Omental fat pad (tissue), 4 donors: ENCODE measurements around the gene OR6B2. TPM values are rescaled to one million over a fixed set of nuclear protein-coding genes. Genes with fewer than 3 reads are reported as not detected.

Experiments used
- ATAC-seq: fragments of 150-250 bp; one replicate; pipeline ENCODE4 v1.9.1; 2016; ENCODE audit warnings: mild to moderate bottlenecking, moderate library complexity; ENCODE audit not compliant: low FRiP score
- DNase-seq: peaks from one replicate; pipeline ENCODE4 v3.0.0-alpha.2; 2019; ENCODE audit warnings: low spot score
- total RNA-seq, 4 donors: library from RNA; depleted of rRNA; stranded (reverse); fragments of >200 nt; gene quantifications; one replicate each; pipeline ENCODE4 v1.1.0, GENCODE V29; 2016
- TF ChIP-seq, protein P1 (sequence below), 3 donors: fragments of 450-650 bp; IDR thresholded peaks; one replicate each; pipeline ENCODE4 v1.5.1; 2016 to 2017; ENCODE audit warnings: antibody characterized with exemption in 3 of 3, mild to moderate bottlenecking in 3 of 3, moderate library complexity in 2 of 3

OR6B2 gene
- total RNA-seq, 4 donors from 2014 or later = not detected

DNA sequence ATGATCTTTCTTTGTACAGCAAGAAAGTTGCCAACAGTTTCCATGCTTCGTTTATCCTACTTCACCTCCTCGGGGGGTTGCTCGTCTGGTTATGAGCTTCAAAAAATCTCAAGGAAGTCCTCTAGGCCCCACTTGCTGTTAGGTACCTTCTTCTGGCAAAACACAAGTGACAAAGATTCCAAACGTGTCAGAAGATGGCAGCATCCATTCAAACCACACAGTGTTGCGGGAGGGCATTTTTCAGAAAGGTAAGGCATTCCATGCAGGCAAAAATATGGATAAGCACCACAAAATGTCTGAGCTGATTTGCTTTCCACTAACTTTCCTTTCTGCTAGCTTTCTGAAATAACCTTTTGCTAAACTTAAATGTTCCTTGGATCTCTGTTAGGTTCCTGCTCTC lies 36.3 kb upstream of the OR6B2 start:
- ATAC-seq (no peak), DNase-seq (no peak)
- TF ChIP-seq, protein P1, sequence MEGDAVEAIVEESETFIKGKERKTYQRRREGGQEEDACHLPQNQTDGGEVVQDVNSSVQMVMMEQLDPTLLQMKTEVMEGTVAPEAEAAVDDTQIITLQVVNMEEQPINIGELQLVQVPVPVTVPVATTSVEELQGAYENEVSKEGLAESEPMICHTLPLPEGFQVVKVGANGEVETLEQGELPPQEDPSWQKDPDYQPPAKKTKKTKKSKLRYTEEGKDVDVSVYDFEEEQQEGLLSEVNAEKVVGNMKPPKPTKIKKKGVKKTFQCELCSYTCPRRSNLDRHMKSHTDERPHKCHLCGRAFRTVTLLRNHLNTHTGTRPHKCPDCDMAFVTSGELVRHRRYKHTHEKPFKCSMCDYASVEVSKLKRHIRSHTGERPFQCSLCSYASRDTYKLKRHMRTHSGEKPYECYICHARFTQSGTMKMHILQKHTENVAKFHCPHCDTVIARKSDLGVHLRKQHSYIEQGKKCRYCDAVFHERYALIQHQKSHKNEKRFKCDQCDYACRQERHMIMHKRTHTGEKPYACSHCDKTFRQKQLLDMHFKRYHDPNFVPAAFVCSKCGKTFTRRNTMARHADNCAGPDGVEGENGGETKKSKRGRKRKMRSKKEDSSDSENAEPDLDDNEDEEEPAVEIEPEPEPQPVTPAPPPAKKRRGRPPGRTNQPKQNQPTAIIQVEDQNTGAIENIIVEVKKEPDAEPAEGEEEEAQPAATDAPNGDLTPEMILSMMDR (IDR thresholded peaks at IDR 0.05) = no peak

DNA sequence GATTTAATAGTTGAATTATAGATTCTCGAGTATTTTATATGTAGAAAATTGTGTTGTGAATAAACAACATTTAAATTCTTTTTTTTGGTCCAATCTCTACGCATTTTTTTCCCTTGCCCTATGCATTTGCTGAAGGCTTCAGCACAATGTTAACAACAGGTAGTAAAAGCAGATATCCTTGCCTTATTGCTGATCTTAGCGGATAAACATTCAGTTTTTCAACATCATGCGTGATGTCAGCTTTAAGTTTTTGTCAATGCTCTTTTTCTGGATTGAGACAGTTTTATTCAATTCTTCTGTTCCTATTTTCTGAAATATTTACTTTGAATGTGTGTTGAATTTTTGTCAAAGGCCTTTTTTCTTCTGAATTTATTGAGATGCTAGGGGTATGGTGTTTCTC lies 34.7 kb upstream of the OR6B2 start:
- no peak for DNase-seq
- ATAC-seq = no peak
- TF ChIP-seq, protein P1 (IDR thresholded peaks at IDR 0.05) = no peak

DNA sequence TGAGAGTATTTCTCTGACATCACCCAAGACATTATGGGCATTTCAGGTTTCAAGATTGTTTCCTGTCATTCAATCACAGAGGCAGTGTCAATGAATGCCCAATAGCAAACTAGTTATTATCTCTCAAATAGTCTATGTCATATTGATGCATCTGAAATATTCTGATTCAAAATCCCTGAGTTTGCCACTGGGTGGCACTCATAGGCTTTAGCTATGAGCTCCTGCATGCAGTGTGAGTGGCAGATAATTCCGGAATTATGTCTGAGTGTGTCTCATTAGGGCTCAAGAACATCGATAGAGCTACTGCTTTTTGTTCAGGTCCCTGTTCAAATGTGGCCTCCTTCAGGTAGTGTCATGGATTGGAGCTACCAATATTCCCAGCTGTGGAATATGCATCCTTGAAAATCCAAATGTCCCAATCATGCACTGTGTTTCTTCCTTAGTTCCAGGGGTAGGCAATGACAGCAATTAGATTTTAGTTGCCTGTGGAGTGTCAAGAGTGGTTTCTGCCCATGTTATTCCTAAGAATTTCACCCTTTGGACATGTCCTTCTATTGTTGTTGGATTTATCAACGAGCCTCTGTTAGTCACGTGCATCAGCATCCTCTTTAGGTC lies 30.9 kb upstream of the OR6B2 start:
- TF ChIP-seq, protein P1 (IDR thresholded peaks at IDR 0.05) = no peak
- ATAC-seq = no peak
- DNase-seq = no peak

DNA sequence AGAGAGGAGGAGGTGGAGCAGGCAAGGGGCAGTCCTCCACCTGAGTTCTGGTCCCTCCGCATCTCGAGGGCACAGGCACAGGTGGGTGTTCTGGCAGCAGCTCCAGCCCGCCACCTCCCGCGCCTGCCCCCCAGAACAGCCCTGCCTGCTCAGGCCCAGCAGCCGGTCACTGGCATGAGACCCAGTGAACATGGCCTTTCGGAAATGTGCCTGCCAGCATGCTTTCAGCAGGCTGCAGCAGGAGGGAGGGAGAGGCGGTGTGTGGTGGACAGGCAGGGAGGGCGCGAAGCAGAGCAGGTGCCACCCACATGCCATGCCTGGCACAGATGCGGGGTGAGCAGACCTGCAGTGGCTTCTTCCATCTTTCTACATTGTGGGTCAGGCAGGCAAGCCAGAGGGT lies 26.4 kb upstream of the OR6B2 start:
- no peak for DNase-seq
- TF ChIP-seq, protein P1 (IDR thresholded peaks at IDR 0.05) = no peak
- ATAC-seq = no peak

DNA sequence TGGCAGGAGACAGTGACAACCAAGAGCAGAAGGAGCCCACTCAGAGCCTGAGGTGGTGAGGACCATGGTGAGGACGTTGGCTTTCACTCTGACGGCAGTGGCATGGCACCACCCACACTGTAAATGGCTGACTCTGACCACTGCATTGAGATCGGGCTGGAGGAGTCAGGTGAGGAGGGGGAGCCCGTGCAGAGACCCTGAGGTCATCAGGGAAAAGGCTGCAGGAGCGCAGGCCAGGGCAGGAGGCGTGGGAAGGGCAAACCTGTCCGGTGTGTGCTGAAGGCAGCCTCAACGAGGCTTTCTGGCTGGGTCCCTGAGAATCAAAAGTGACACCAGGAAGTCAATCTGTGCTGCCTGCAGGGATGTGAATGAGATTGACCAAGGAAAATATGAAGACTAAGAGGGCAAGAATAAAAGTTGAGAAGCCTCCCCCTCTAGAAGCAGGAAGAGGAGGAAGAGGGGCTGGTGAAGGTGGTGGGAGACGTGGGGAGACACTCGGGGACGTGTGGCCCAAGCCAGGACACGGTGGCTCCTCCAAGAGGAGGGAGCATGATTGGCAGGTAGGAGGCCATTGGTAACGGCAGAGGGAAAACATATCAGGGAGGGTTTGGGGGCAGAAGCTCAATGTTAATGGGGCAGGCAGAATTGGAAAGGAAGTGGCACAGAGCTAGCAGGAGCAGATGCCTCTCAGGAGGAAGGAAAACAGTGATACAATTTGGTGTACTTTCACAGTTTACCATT lies 25.1 kb upstream of the OR6B2 start:
- TF ChIP-seq, protein P1 (IDR thresholded peaks at IDR 0.05) = no peak
- ATAC-seq = no peak

DNA sequence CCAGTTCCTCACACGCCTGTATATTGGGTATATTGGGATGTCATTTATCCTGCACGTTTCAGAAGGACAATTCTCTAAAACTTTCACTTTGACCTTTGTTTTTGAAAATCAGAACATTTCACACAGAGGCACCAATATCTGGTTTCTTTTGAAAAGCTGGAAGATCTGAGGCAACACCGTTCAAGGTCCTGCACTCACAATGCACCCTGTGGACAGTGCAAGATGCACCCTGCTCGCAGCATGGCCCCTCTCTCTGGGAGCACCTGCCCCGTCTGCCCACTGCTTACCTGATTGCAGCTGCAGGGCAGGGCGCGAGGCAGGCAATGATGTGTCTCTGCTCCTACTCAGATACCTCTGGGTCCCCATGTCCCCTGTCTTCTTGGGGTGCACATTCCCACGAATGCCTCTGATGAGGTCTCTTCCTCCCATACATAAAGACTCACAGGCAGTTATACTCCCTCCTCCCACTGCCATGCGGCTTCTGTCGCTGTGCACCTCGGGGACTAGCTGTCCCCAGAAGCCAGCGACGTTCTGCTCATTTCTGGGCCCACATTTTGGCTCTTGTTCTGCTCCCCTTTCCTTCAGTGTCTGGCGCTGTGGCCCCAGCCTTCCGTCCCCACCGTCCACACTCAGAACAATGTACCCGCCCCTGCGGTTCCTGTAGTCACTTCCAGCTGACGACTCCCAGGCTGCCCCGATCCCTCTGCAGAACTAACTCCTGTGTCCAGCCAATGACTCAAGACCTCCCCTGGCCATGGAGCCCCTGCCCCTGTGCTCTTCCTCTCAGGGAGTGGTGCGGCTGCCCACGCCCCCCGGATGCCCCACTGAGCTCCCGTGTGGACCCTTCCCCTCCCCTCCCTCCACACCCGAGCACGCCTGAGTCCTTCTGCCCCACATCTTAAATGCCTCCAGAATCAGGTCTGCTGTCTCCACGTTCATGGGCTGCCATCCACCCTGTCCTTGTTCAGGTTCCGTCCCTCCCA lies 23.2 kb upstream of the OR6B2 start, which contains the start of gene OR6B3:
Gene OR6B3, minus strand, starts transcription at position 349 of the 983 bp plus-strand sequence.
- TF ChIP-seq, protein P1 (IDR thresholded peaks at IDR 0.05) = no peak
- DNase-seq (no peak), ATAC-seq (no peak)

More for the DNA sequence above, 25.1 kb upstream of the OR6B2 start:
- DNase-seq = no peak
